ENCODE measurements around the gene FAM204A. TPM values are rescaled to one million over a fixed set of nuclear protein-coding genes. Genes with fewer than 3 reads are reported as not detected.

FAM204A gene
- total RNA-seq, 2 donors from 2014 or later, result 73.6 to 82.6 TPM

DNA sequence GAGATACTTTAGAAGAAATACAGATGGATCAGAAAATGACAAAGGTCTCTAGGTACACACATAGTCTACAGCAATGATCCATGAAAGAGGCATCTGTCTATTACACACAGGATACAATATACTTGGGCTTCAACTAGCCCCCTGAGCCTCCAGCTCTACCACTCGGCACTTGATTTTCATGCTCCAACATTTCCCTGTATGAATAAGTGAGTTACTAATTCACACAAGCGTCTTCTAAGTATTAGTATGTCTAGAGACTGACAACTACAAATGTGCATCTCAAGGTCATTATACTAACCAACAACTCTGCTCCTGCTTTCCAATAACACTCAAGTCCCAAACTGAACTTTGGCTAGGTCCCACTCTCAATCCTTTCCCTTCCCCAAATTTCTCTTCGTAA lies 8.3 kb downstream of the FAM204A start:
- intact Hi-C loops (cut with DNase I), result no loop called here
- DNase-seq (ENCODE audit: low spot score), result no peak

DNA sequence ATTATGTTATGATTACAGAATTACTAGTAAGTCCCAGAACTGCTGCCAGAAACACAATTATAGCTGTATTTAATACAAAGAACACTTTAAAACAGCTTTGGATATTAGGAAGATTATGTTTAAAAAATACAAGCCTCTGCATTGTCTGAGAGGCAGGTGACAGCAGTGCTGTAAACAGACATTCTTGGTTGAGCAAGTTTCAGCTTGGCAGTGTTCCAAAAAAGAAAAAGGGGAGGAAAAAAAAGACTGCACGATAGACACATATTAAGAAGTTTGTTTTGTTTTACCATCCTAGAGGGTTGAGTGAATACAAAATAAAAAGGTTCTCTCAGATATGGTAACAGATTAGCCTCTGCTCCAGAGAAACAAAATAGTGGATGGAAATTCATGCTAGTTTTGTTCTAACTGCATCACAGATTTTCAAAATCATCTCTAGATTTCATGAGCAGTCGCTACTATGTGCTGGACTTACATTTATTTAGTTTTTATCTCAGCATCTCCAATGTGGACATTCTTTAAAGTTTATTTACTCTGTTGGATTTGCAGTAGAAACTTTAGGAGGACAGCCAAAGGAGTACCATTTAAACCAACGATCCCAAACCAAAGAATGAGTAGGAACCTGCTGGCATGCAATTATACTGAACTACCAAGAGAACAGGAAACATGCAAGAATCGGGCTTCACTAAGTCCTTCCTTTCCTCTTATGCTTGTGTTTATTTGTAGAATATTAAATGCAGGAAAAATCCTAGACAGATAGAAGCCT lies 9.0 kb downstream of the FAM204A start:
- DNase-seq (ENCODE audit: low spot score), result no peak
- intact Hi-C loops (cut with DNase I), result no loop called here

DNA sequence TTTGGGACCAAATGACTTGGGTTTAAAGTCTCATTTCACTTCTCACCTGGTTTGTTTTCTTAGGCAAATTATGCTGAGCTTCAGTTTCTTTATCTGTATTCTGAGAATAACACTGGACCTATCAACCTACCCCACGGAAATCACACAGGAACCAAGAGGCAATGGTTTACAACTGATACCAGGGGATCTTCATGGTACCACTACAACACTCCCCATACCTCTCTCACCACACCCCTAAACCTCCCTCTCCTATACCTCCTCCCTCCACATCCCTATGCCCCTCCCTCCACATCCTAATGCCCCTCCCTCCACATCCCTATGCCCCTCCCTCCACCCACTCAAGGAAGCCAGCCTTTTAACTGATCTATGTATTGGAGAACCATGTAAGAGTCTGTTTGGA lies 9.9 kb downstream of the FAM204A start:
- no peak for DNase-seq (ENCODE audit: low spot score)
- intact Hi-C loops (cut with DNase I), result no loop called here

DNA sequence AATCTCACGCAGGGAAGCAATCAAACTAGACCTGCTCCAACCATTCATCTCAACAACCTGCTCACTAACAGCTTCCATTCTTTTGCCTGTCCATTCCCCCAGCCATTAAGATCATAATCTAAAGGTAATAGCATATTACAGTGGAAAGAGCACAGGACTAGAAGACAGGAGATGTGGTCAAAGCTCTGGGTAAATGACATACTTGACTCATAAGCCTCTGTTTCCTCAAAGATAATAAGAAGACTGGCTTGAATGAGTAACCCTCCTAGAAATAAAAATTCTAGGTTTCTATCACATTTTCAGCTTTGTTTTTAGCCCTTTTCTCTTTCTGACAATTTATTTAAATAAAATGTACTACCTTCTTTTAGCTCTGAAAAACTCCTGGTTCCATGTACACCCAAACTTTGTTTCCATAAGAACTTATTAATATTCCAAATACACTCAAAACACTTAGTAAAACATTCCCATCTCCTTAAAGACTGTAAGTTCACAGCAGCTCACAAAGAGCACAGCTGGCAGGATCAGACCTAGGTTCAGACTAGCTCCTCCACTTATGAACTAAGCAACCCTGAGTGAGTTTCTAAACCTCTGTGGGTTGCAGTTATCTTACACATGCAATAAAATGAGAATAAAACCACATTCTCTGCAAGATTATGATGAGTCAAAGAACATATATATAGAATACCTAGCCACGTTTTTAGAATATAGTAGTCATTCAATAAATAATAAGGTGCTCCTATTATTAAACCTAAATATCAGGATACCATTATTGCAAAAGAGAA lies 11.6 kb downstream of the FAM204A start:
- intact Hi-C loops (cut with DNase I), result no loop called here
- no peak for DNase-seq (ENCODE audit: low spot score)

DNA sequence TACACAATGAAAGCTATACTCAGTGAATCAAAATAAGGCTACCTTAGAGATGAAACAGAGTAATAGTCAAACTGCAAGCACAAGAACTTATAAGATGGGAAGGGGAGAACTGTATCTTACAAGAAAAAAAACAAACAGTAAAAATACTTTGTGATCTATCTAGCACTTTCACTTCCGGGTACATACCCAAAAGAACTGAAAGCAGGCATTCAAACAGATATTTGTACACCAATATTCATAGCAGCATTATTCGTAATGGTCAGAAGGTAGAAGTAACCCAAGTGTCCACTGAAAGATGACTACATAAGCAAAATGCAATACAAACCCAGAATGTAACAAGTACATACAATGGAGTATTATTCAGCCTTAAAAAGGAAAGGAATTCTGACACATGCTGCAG lies 18.0 kb downstream of the FAM204A start:
- intact Hi-C loops (cut with DNase I), result loop anchor here in 1 of 2 donors (5.0 kb wide), 1 partner anchor 1198 kb away; no protein-coding TSS in a partner anchor
- no peak for DNase-seq (ENCODE audit: low spot score)

DNA sequence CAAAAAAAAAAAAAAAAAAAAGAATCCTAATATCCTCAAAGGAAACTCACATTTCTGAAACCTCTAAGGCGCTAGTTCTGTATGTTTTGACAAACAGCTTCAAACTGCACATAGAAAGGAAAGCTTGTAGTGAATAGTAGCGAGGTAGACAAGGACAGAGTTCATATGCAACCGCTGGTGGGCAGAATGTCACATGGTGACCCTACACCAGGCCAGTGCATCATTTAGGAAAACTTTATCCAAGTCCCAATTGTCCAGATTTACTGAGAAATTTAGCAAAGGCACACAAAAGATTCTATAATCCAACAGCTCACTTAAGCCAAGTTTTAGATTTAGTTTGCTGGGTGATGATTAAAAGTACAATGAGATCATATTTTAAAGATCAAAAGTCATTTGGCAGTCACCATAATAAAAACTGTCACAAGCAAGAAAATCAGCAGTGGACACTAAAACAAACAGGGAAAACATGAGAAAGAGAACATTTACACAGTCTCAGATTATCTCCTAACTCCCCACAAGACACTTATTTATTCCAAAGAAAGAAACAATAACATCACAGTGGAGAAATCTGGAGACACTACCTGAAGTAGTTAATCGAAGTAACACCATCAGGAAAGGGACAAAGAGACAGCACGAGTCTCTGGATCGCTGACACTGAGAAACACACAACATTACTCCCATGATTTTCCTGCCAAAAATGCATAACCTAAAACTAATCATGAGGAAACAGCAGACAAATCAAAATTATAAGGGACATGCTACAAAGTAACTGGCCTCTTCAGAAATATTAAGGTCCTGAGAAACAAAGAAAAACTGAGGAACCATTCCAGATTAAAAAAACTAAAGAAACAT lies 20.2 kb downstream of the FAM204A start:
- no peak for DNase-seq (ENCODE audit: low spot score)
- intact Hi-C loops (cut with DNase I), result loop anchor here in 1 of 2 donors (5.0 kb wide), 1 partner anchor 1200 kb away; no protein-coding TSS in a partner anchor

DNA sequence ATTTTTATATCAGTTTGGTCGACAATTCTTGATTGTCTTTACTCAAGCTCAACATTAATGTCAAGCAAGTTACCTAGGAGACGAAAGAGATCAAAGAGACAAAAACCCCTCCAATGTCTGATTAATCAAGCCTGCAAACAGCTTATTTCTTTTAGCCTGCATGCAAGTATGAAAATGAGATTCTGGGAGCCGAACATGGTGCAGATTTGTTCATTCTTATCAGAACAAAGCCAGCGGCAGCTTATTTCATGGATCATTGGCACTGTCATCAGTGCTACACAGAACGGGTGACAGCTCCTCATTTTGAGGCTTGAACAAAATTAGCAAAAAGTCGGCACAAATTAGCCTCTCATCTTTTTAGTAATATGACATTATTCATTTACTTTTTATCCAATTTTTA lies 26.5 kb downstream of the FAM204A start:
- intact Hi-C loops (cut with DNase I), result no loop called here
- no peak for DNase-seq (ENCODE audit: low spot score)

DNA sequence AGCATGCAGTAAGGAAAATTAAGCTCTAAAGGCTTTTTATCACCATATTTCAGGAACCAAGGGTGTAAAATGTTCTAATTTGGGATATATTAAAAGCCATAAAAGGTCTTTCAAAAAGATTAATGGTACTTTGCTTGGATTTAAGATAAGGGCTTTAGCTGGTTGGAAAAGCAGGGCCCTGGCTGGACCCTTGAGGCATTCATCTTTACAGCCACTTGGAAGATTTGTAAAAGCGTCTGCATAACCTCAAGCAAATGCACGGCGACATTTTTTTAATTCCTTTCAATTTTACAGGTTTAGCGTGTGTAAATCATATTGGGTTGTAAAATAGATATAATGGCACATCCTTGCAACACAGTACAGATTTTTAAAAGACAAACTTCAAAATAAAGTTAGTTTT lies 27.2 kb downstream of the FAM204A start:
- DNase-seq (ENCODE audit: low spot score), result no peak
- intact Hi-C loops (cut with DNase I), result no loop called here

DNA sequence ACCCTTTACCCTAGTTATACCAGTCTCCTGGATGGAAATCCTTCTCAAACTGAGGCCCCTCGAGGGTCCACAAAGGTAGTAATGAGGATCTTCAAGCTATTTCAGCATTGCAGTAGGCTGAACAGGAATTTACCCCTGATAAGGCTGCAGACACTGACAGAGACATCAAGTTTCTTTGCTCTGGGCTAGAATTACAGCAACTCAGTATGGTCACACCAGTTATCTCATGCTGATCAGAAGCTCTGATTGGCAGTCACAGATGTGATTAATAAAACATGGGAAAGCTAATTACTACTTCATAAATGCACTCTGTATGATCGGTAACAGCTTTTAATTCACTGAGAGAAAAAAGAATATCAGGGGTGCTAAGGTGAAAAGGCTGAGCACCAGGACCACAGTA lies 30.6 kb downstream of the FAM204A start:
- intact Hi-C loops (cut with DNase I), result no loop called here
- no peak for DNase-seq (ENCODE audit: low spot score)

DNA sequence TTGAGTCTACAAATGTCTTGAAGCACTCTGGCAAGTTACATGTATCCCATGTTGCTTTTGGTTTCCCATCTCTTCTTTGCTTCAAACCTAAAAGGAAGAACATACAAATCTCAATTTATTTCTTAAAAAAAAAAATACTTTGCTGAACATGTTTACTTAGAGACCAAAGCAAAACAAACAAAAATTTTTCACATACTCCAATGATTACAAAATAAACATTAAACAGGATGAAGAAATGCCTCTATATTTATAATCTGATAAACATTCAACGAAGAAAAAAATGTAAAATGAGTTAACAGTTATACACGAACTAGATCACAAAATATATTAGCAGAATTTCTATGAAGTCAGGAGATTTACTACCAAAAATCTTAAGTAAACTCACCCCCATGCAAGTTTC lies 31.3 kb downstream of the FAM204A start:
- DNase-seq (ENCODE audit: low spot score), result no peak
- intact Hi-C loops (cut with DNase I), result no loop called here

DNA sequence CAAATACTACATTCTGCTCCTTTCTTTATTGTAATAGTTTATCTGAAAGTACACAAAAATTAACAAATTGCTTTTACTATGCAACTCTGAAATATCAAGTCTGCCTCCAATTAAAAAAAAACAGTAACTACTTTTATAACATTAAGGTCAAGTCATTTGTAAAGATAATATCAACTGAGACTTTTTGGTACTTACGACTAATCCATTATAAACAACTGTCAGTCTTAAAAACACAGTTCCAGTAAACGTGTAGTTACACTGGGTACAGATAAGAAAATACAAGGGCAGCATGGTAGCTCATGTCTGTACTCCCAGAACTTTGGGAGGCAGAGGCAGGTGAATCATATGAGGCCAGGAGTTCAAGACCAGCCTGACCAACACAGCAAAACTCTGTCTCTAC lies 32.2 kb downstream of the FAM204A start:
- DNase-seq (ENCODE audit: low spot score), result no peak
- intact Hi-C loops (cut with DNase I), result no loop called here

DNA sequence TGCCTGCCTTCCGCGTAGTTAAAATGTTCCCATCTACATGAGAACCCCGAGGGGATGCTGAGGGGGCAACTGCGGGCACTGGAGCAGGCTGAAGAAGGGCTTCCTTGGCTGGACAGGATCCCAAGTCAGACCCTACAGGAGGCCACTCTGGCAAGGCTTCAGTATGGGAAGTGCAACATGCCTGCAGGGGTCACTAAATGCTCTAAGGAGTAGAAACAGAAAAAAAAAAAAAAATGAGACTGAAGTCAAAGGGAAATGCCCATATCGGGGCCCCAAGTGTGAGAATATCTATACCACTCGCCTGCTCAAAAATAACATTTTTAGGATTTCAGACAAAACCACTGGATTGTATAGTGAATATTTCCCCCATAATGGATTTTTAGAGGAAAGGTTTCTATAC lies 33.5 kb downstream of the FAM204A start:
- DNase-seq (ENCODE audit: low spot score), result no peak
- intact Hi-C loops (cut with DNase I), result no loop called here

DNA sequence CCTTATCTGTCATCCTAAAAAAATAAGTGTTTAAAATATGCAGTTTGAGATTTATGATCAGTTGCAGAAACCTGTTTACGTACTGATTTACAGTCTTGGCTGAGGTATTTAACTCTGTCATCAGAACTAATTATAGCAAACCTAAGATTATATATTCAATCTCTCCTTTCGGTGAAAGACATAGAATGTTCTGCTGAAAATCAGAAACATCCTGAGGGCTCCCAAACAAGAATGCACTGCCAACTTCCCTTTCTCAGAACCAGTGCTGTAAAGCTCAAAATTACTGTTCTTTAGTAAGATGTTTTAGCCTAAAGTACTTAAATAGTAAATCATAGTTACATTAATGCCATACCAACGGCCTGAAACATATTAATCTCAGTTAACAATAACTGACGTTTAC lies 34.3 kb downstream of the FAM204A start:
- DNase-seq (ENCODE audit: low spot score), result no peak
- intact Hi-C loops (cut with DNase I), result no loop called here

DNA sequence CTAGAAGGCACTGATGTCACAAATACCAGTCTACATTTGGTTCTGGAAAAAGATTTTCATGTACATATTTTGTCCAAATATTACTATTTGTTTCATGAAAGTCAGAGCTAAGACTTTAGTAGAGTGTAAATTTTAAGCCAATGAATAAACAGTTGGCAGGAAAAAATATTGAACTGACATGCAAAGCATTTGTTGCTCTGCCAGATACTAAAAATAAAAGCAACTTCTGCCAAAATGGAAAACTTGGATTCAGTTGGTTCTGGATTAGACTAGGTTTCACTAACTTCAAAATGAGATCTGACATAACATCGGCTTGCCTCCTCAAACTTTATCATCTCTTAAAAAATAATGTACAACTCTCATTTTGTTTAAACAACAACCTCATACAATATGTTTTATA lies 34.9 kb downstream of the FAM204A start:
- DNase-seq (ENCODE audit: low spot score), result no peak
- intact Hi-C loops (cut with DNase I), result no loop called here

DNA sequence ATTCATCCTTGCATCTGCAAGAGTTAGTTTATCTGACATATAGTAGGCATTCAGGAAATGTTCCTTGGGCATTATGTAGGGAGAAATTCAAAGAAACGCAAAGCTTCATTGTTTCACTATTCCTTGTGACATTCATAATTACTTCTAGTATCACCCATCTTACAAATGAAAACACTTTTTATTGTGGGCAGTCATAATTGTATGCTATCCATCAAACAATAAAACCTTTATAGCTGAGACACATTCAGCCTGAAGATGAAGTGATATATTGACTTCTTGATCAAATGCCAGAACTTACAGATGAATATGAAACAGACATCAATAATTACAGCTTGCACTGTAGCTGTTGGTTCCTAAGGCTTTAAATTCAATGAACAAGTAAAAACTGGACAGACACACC lies 36.4 kb downstream of the FAM204A start:
- intact Hi-C loops (cut with DNase I), result no loop called here
- no peak for DNase-seq (ENCODE audit: low spot score)

DNA sequence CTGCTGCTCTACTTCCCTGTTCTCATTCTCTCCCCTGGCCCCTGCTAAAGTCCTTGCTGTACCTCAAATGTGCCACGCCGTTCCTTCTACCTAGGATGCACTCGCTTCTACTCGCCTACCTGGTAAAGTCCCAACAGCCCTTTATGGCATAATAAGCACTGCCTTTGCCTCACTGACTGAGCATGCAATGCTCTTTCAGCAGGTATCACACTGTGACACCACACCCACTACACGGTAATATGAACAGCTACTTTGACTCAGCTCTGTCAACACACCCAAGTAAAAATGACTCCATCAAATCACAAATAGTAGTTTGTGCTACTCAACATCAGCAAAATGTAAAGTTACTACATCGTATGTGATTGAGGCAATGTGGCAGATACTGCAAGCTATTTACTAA lies 37.6 kb downstream of the FAM204A start:
- no peak for DNase-seq (ENCODE audit: low spot score)
- intact Hi-C loops (cut with DNase I), result no loop called here

DNA sequence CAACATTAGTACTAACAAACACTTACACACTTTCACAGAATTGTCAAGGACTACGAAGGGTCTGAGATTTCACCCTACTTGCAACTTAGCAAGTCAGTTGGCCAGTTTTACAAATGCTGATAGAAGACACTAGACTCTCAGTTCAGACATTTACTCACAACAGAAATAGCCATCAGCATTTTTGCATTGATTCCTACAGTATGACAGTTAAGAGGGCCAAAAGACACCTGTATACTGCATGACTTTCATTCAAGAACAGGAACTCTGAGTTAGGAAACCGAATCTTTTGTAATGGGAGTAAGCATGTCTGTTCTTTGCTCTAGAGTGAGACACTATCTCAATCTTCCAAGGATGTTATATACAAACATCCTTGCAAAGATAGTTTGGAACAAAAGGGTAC lies 40.9 kb downstream of the FAM204A start:
- DNase-seq (ENCODE audit: low spot score), result no peak
- intact Hi-C loops (cut with DNase I), result no loop called here

DNA sequence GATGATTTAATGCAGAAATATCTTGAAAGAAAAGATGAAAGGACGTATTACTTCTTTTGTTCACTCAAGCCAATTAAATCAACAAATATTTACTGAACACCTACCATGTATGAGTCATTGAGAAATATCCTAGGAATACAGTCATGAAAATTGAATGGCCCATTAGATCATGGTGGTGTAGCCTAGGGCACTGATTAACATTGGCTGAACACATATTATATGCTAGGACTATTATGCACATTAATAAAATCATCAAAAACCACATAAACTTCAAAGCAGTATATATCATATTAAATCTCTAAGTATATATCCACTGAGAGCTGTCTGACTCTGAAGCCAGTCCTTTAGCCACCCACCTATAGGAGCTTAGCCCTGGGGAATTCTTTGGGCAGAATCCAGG lies 41.8 kb downstream of the FAM204A start:
- intact Hi-C loops (cut with DNase I), result no loop called here
- DNase-seq (ENCODE audit: low spot score), result no peak

DNA sequence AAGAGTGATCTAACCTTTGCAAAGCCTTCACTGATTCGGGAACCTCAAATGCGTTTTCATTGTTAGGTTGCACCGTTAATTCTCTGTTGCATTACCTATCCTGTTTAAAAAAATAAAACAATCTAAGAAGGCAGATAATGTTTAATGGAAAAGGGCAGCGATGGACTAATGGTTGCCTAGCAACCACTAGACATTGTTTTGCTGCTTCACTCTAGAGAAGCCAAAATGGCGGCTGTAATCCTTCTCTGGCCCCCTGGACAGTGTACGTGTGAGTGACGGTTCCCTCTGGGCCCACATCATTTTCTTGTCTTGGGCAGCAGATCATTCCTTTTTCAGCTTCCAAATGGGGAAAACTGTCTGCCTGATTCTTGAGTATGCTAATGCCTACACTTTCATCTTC lies 43.3 kb downstream of the FAM204A start:
- intact Hi-C loops (cut with DNase I), result no loop called here

DNA sequence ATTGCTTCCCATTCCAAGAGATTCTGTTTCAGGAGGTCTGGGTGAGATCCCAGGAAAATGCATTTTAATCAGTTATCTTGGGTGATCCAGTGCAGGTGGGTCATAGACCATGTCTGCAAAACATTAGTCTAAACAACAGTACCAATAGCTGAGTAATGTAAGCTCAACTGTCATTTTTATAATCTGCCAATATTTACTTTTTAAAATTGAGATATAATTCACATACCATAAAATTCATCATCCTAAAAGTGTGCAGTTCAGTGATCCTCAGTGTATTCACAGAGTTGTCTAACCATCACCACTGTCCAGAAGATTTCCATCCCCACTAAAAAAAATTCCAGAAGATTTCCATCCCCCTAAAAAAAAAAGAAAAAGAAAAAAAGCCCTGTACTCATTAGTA lies 51.0 kb downstream of the FAM204A start:
- intact Hi-C loops (cut with DNase I), result no loop called here

More for the DNA sequence above, 43.3 kb downstream of the FAM204A start:
- DNase-seq (ENCODE audit: low spot score), result no peak

More for the DNA sequence above, 51.0 kb downstream of the FAM204A start:
- no peak for DNase-seq (ENCODE audit: low spot score)

Data from posterior vena cava (tissue), 2 donors.